IMR-90 (cell line): ENCODE data around the gene NNMT. TPM values are rescaled to one million over a fixed set of nuclear protein-coding genes. Genes with fewer than 3 reads are reported as not detected.

Source experiments
- ATAC-seq: fragments of 200-7000 bp; cut with Tn5 transposase; 2 replicates; pipeline ENCODE4 v1.9.1; 2020; ENCODE audit warnings: low read depth, mild to moderate bottlenecking, moderate library complexity
- BruUV-seq: library from RNA; stranded (reverse); fragments of 400-500 nt; replicated peaks from 2 replicates; lab custom pipeline; 2021; lab: Mats Ljungman, UMichigan
- CTCF ChIA-PET: fragments of 300-600 bp; formaldehyde crosslinking; extraction: SDS; loops from one replicate; lab custom pipeline; 2021; ENCODE audit warnings: antibody characterized with exemption; lab: Yijun Ruan, JAX
- POLR2A ChIA-PET: fragments of 300-600 bp; sonication (Branson Sonifier 250); formaldehyde crosslinking; loops from one replicate; lab custom pipeline; 2022; ENCODE audit warnings: antibody characterized with exemption; ENCODE audit not compliant: unreplicated experiment; lab: Charles Lee
- DNase-seq: peaks from one replicate; pipeline ENCODE4 v3.0.0; 2013
- H2AFZ ChIP-seq: replicated peaks from 2 replicates; pipeline ENCODE3; 2013; ENCODE audit warnings: low read length, mild to moderate bottlenecking; ENCODE audit not compliant: poor library complexity
- H2AK5ac ChIP-seq: 2 replicates; pipeline ENCODE4 v1.6.1; 2013; ENCODE audit warnings: low read depth, low read length, inconsistent platforms
- H2AK9ac ChIP-seq: replicated peaks from 2 replicates; pipeline ENCODE3; 2013; ENCODE audit warnings: mild to moderate bottlenecking, low read depth, low read length, moderate library complexity; ENCODE audit not compliant: poor library complexity
- H2BK120ac ChIP-seq: 2 replicates; pipeline ENCODE4 v1.6.1; 2013; ENCODE audit warnings: low read depth, low read length, inconsistent platforms
- H2BK15ac ChIP-seq: 3 replicates; pipeline ENCODE4 v1.6.1; 2013; ENCODE audit warnings: low read depth, low read length, inconsistent platforms
- H2BK20ac ChIP-seq: 2 replicates; pipeline ENCODE4 v1.6.1; 2013; ENCODE audit warnings: low read depth, mild to moderate bottlenecking, inconsistent platforms, low read length, moderate library complexity
- H2BK5ac ChIP-seq: 2 replicates; pipeline ENCODE4 v1.6.1; 2013; ENCODE audit warnings: mild to moderate bottlenecking, low read depth, low read length, inconsistent platforms; ENCODE audit not compliant: poor library complexity, severe bottlenecking
- H3K14ac ChIP-seq: replicated peaks from 2 replicates; pipeline ENCODE4 v1.6.1; 2013; ENCODE audit warnings: low read depth, low read length, inconsistent platforms
- H3K18ac ChIP-seq: 2 replicates; pipeline ENCODE4 v1.6.1; 2013; ENCODE audit warnings: low read depth, low read length, control low read depth
- H3K23ac ChIP-seq: 2 replicates; pipeline ENCODE4 v1.6.1; 2013; ENCODE audit warnings: low read depth, low read length, inconsistent platforms
- H3K27ac ChIP-seq: 2 replicates; pipeline ENCODE4 v1.5.1; 2013; ENCODE audit warnings: mild to moderate bottlenecking, control low read depth, low read length; ENCODE audit not compliant: insufficient read depth
- H3K27me3 ChIP-seq: 2 replicates; pipeline ENCODE4 v1.6.1; 2013; ENCODE audit warnings: low read length; ENCODE audit not compliant: control insufficient read depth, insufficient read depth
- H3K36me3 ChIP-seq: 2 replicates; pipeline ENCODE4 v1.6.1; 2013; ENCODE audit warnings: low read length, mixed read lengths; ENCODE audit not compliant: control insufficient read depth, insufficient read depth
- H3K4ac ChIP-seq: 2 replicates; pipeline ENCODE4 v1.6.1; 2013; ENCODE audit warnings: low read depth, low read length, inconsistent platforms
- H3K4me1 ChIP-seq: 2 replicates; pipeline ENCODE4 v1.6.1; 2013; ENCODE audit warnings: low read length, mixed read lengths; ENCODE audit not compliant: control insufficient read depth, insufficient read depth
- H3K4me2 ChIP-seq: 2 replicates; pipeline ENCODE4 v1.6.1; 2013; ENCODE audit warnings: low read depth, mild to moderate bottlenecking, control low read depth, low read length, moderate library complexity
- H3K4me3 ChIP-seq: 2 replicates; pipeline ENCODE4 v1.5.1; 2013; ENCODE audit warnings: low read depth, mild to moderate bottlenecking, control low read depth, low read length, moderate library complexity; ENCODE audit not compliant: insufficient read depth
- H3K56ac ChIP-seq: 2 replicates; pipeline ENCODE4 v1.6.1; 2013; ENCODE audit warnings: low read length, inconsistent platforms; ENCODE audit not compliant: insufficient read depth; ENCODE audit errors: extremely low read depth
- H3K79me1 ChIP-seq, 2 experiments: 2 replicates each; pipeline ENCODE4 v1.6.1; 2013; ENCODE audit warnings: low read length in 2 of 2, inconsistent platforms in 1 of 2, low read depth in 1 of 2
- H3K9ac ChIP-seq: 2 replicates; pipeline ENCODE4 v1.6.1; 2013; ENCODE audit warnings: low read depth, low read length, control low read depth
- H3K9me1 ChIP-seq: 2 replicates; pipeline ENCODE4 v1.6.1; 2013; ENCODE audit warnings: low read length, inconsistent platforms; ENCODE audit not compliant: insufficient read depth
- H3K9me3 ChIP-seq: 2 replicates; pipeline ENCODE4 v1.6.1; 2013; ENCODE audit warnings: low read length; ENCODE audit not compliant: control insufficient read depth, insufficient read depth
- H4K20me1 ChIP-seq: 2 replicates; pipeline ENCODE4 v1.6.1; 2013; ENCODE audit warnings: low read length, inconsistent platforms; ENCODE audit not compliant: insufficient read depth
- H4K5ac ChIP-seq: 2 replicates; pipeline ENCODE4 v1.6.1; 2013; ENCODE audit warnings: mild to moderate bottlenecking, low read depth, low read length, control low read depth
- H4K8ac ChIP-seq, 2 experiments: 2 replicates each; pipeline ENCODE4 v1.6.1; 2013; ENCODE audit warnings: low read depth in 2 of 2, low read length in 2 of 2, control low read depth in 1 of 2, inconsistent platforms in 1 of 2
- H4K91ac ChIP-seq: 2 replicates; pipeline ENCODE4 v1.6.1; 2013; ENCODE audit warnings: low read depth, low read length, inconsistent platforms; ENCODE audit not compliant: insufficient read depth
- BHLHE40 ChIP-seq: fragments of 150-350 bp; IDR thresholded peaks from 2 replicates; pipeline ENCODE4 v1.6.1; 2016; ENCODE audit warnings: mild to moderate bottlenecking, low read depth, low read length
- CEBPB ChIP-seq: IDR thresholded peaks from 2 replicates; pipeline ENCODE4 v1.6.1; 2012; ENCODE audit warnings: low read depth, low read length, improper control_type of control experiment
- CHD1 ChIP-seq: IDR thresholded peaks from 2 replicates; pipeline ENCODE4 v1.6.1; 2012; ENCODE audit warnings: low read depth, low read length, improper control_type of control experiment
- CTCF ChIP-seq: conservative IDR thresholded peaks from 2 replicates; pipeline ENCODE4 v1.5.1; 2012; ENCODE audit warnings: mild to moderate bottlenecking, low read depth, low read length, improper control_type of control experiment
- ELK1 ChIP-seq: fragments of 150-350 bp; IDR thresholded peaks from 2 replicates; pipeline ENCODE4 v1.6.1; 2016; ENCODE audit warnings: low read depth, mild to moderate bottlenecking, low read length, moderate library complexity, borderline replicate concordance
- FOS ChIP-seq: fragments of 150-350 bp; IDR thresholded peaks from 2 replicates; pipeline ENCODE4 v1.6.1; 2016; ENCODE audit warnings: low read depth, low read length
- MAFK ChIP-seq: IDR thresholded peaks from 2 replicates; pipeline ENCODE4 v1.6.1; 2012; ENCODE audit warnings: low read depth, low read length, improper control_type of control experiment
- MAZ ChIP-seq: IDR thresholded peaks from 2 replicates; pipeline ENCODE4 v1.6.1; 2012; ENCODE audit warnings: low read depth, mild to moderate bottlenecking, low read length, improper control_type of control experiment, moderate library complexity, borderline replicate concordance
- MXI1 ChIP-seq: IDR thresholded peaks from 2 replicates; pipeline ENCODE4 v1.6.1; 2012; ENCODE audit warnings: low read depth, mild to moderate bottlenecking, low read length, moderate library complexity, borderline replicate concordance
- NFE2L2 ChIP-seq: fragments of 150-350 bp; IDR thresholded peaks from 2 replicates; pipeline ENCODE4 v1.6.1; 2016; ENCODE audit warnings: low read depth, mild to moderate bottlenecking, low read length
- POLR2A ChIP-seq: IDR thresholded peaks from 2 replicates; pipeline ENCODE4 v1.6.1; 2012; ENCODE audit warnings: mild to moderate bottlenecking, low read depth, low read length
- RAD21 ChIP-seq: IDR thresholded peaks from 2 replicates; pipeline ENCODE4 v1.6.1; 2012; ENCODE audit warnings: low read length, improper control_type of control experiment
- RCOR1 ChIP-seq: IDR thresholded peaks from 2 replicates; pipeline ENCODE4 v1.6.1; 2012; ENCODE audit warnings: mild to moderate bottlenecking, low read length, improper control_type of control experiment; ENCODE audit not compliant: insufficient replicate concordance
- RFX5 ChIP-seq: IDR thresholded peaks from 2 replicates; pipeline ENCODE4 v1.8.0; 2012; ENCODE audit warnings: low read depth, mild to moderate bottlenecking, low read length, moderate library complexity
- SMC3 ChIP-seq: fragments of 150-350 bp; IDR thresholded peaks from 2 replicates; pipeline ENCODE4 v1.6.1; 2016; ENCODE audit warnings: low read depth, mild to moderate bottlenecking, antibody characterized with exemption, low read length, moderate library complexity
- USF2 ChIP-seq: fragments of 150-350 bp; IDR thresholded peaks from 2 replicates; pipeline ENCODE4 v1.6.1; 2017; ENCODE audit warnings: mild to moderate bottlenecking, antibody characterized with exemption, low read length, low read depth
- whole genome bisulfite sequencing, 2 experiments: methylation state at CpG; one replicate each; pipeline versions ENCODE4 v1.1.5 to v1.1.7; 2013; ENCODE audit warnings: missing lambda C conversion rate in 2 of 2; ENCODE audit not compliant: insufficient read length in 1 of 2; ENCODE audit errors: extremely low coverage in 2 of 2; 5-methylcytosine and 5-hydroxymethylcytosine counted together
- dilution Hi-C: fragments of 300-500 bp; cut with HindIII; formaldehyde crosslinking; loops from one replicate; pipeline ENCODE4 v1.14.3; 2018; ENCODE audit warnings: low sequenced_read_pairs; ENCODE audit not compliant: unreplicated experiment
- in situ Hi-C: fragments of 300-500 bp; cut with MboI; formaldehyde crosslinking; loops from 3 replicates; pipeline ENCODE4 v1.14.3; 2019; ENCODE audit warnings: low sequenced_read_pairs, inconsistent platforms, mixed read lengths
- intact Hi-C: fragments of 100-400 bp; cut with micrococcal nuclease; formaldehyde crosslinking; loops from 2 replicates; pipeline ENCODE4 v1.10.0; 2022
- polyA plus RNA-seq, 3 experiments: library from polyadenylated mRNA; depleted of rRNA; stranded (reverse); fragments of >200 nt; gene quantifications; 2 replicates each; pipeline ENCODE4 v1.2.3, GENCODE V29; 2012; ENCODE audit warnings: low replicate concordance in 1 of 3
- total RNA-seq: library from RNA; depleted of rRNA; stranded (reverse); fragments of >200 nt; gene quantifications from 2 replicates; pipeline ENCODE4 v1.2.3, GENCODE V29; 2012

The NNMT gene
- total and polyA plus RNA-seq, 2 of the 4 experiments (the other 2 are of a cell fraction) = 79.7 to 108 TPM

- ChIA-PET CTCF (interaction anchor here (1.0 to 1.4 kb wide), 2 partner anchors 8 to 23 kb away, joined by 3 to 7 read pairs; partner anchors contain the start of gene NNMT), POLR2A (no interaction called here)
- dilution Hi-C loops (no loop called here), intact Hi-C loops (no loop called here), in situ Hi-C loops (no loop called here)
- BruUV-seq = no TSS peak
- Histone ChIP-seq H3K27ac (no peak overlapping the region), H3K56ac (no peak overlapping the region), H3K4me3 (no peak overlapping the region), H2BK15ac (no peak overlapping the region), H2BK20ac (no peak overlapping the region), H3K4ac (no peak overlapping the region), H4K91ac (no peak overlapping the region), H3K23ac (peak overlapping the region; percentile 71; the same call in 1 of the 2 replicates), H3K9ac (no peak overlapping the region), H3K18ac (no peak overlapping the region), H2AK9ac (no peak overlapping the region), H3K27me3 (no peaks in the 10 kb centered on the region), H4K8ac (no peak overlapping the region), H3K4me2 (no peak overlapping the region), H3K9me1 (0 out of 2 replicates have a peak, but pooled peaks cover 14% of the 10 kb centered on the region), H2AFZ (no peak overlapping the region), H2BK5ac (no peak overlapping the region), H3K36me3 (peaks cover 9% of the 10 kb centered on the region), H4K5ac (no peak overlapping the region), H4K20me1 (peaks cover 23% of the 10 kb centered on the region; the same call in 1 of the 2 replicates), H3K9me3 (peaks cover 4% of the 10 kb centered on the region), H3K4me1 (peaks cover 8% of the 10 kb centered on the region), H3K14ac (no peak overlapping the region), H2AK5ac (no peak overlapping the region), H3K79me1 (peaks cover 10 to 49% of the 10 kb centered on the region in 2 experiments; a peak in 3 of 4 replicates), H2BK120ac (no peak overlapping the region)
- TF ChIP-seq RCOR1 = no peak
- no peak for TF ChIP-seq RFX5
- no peak for TF ChIP-seq NFE2L2
- no peak for TF ChIP-seq MXI1
- TF ChIP-seq RAD21 = no peak
- TF ChIP-seq SMC3 = no peak
- TF ChIP-seq POLR2A = no peak
- no peak for TF ChIP-seq ELK1
- no peak for TF ChIP-seq CEBPB
- no peak for TF ChIP-seq CTCF
- TF ChIP-seq MAZ = no peak
- TF ChIP-seq CHD1 = no peak
- no peak for TF ChIP-seq BHLHE40
- no peak for TF ChIP-seq USF2
- TF ChIP-seq FOS = no peak
- no peak for TF ChIP-seq MAFK
- DNase-seq = no peak
- WGBS, 2 experiments = no CpG with 5 or more reads among the region's 1 CpG
- ATAC-seq = no peak
Measured at GRCh38 chr11:114304065-114304464, 7.9 kb downstream of the NNMT start.
